ENCODE results near the gene BAIAP2.

DNA sequence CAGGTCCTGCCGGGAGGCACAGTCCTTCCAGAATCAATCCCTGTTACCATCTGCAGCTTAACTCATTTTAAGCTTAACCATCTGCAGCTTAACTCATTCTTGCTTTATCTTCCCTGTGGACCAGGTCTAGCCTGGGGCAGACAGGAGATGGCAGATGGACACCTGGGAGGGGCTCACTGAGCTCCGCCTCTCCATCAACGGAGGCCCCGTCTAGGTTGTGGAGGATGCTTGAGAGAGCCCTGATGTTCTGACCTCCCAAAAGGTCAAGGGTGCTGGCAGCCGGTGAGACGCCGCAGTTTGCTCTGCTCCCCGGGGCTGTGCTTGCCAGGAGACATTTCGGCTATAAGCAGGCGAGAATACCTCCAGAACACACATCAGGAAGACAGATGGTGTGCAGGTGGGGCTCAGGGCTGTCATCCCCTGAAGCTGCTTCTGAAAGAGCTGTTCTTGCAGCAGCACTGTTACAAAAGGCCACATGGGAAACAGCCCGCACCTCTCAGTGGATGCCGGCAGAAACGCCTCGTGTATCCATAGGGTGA is 41.3 kb downstream of the BAIAP2 start:
- TF ChIP-seq, protein P1, sequence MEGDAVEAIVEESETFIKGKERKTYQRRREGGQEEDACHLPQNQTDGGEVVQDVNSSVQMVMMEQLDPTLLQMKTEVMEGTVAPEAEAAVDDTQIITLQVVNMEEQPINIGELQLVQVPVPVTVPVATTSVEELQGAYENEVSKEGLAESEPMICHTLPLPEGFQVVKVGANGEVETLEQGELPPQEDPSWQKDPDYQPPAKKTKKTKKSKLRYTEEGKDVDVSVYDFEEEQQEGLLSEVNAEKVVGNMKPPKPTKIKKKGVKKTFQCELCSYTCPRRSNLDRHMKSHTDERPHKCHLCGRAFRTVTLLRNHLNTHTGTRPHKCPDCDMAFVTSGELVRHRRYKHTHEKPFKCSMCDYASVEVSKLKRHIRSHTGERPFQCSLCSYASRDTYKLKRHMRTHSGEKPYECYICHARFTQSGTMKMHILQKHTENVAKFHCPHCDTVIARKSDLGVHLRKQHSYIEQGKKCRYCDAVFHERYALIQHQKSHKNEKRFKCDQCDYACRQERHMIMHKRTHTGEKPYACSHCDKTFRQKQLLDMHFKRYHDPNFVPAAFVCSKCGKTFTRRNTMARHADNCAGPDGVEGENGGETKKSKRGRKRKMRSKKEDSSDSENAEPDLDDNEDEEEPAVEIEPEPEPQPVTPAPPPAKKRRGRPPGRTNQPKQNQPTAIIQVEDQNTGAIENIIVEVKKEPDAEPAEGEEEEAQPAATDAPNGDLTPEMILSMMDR (conservative IDR thresholded peaks at IDR 0.05; ENCODE audit: low read length), result no peak
- TF ChIP-seq EZH2phosphoT487 (IDR thresholded peaks at IDR 0.05; ENCODE audit: borderline replicate concordance), result no peak

All from Loucy (cell line).